Spinal cord (tissue), 10 donors: ENCODE data around the gene NUBP1. TPM values are rescaled to one million over a fixed set of nuclear protein-coding genes. Genes with fewer than 3 reads are reported as not detected.

Experiments
- DNase-seq, 6 donors: peaks; one replicate each; pipeline versions ENCODE4 v3.0.0 to v3.0.0-alpha.2; 2013 to 2015; ENCODE audit warnings: low spot score in 6 of 6, low read depth in 4 of 6
- H3K27ac ChIP-seq: one replicate; pipeline ENCODE4 v1.5.1; 2013; ENCODE audit warnings: low read depth, low read length, control low read depth
- H3K27me3 ChIP-seq: one replicate; pipeline ENCODE4 v1.6.1; 2013; ENCODE audit warnings: low read length; ENCODE audit not compliant: control insufficient read depth, insufficient read depth
- H3K36me3 ChIP-seq: one replicate; pipeline ENCODE4 v1.6.1; 2013; ENCODE audit warnings: low read length; ENCODE audit not compliant: control insufficient read depth, insufficient read depth
- H3K4me1 ChIP-seq: one replicate; pipeline ENCODE4 v1.6.1; 2013; ENCODE audit warnings: low read length; ENCODE audit not compliant: control insufficient read depth, insufficient read depth
- H3K4me3 ChIP-seq: one replicate; pipeline ENCODE4 v1.5.1; 2013; ENCODE audit warnings: low read depth, low read length, control low read depth
- H3K9me3 ChIP-seq: one replicate; pipeline ENCODE4 v1.6.1; 2013; ENCODE audit warnings: low read length; ENCODE audit not compliant: control insufficient read depth, insufficient read depth
- WGBS: methylation state at CpG from one replicate; pipeline ENCODE4 v1.1.5; 2013; ENCODE audit warnings: missing lambda C conversion rate; ENCODE audit not compliant: insufficient coverage; 5-methylcytosine and 5-hydroxymethylcytosine counted together
- polyA plus RNA-seq, 2 donors: library from polyadenylated mRNA; unstranded; fragments of 120-200 nt; gene quantifications; one replicate each; pipeline ENCODE4 v1.2.1, GENCODE V29; 2013; ENCODE audit not compliant: insufficient read length in 2 of 2
- small RNA-seq: library from RNA; depleted of rRNA; stranded (forward); fragments of <200 nt; gene quantifications from one replicate; pipeline ENCODE3, GENCODE V24; 2014; ENCODE audit warnings: low replicate concordance
- total RNA-seq, 2 donors: library from RNA; depleted of rRNA in 1 of 2; stranded (reverse); fragments of 120-200 nt in 1 of 2; fragments of >200 nt in 1 of 2; gene quantifications; one replicate each; pipeline versions ENCODE4 v1.2.3 to v1.2.4, GENCODE V29; 2013 to 2014
- donor health status: healthy.

The NUBP1 gene
- total and polyA plus RNA-seq, 4 donors: 13.1 to 34.2 (median 27.7) TPM

- Histone ChIP-seq H3K4me3 (no peak overlapping the region), H3K27ac (no peak overlapping the region), H3K36me3 (peaks cover 27% of the 10 kb centered on the region), H3K9me3 (no peaks in the 10 kb centered on the region), H3K4me1 (peaks cover 12% of the 10 kb centered on the region), H3K27me3 (no peaks in the 10 kb centered on the region)
- DNase-seq: no peak
- WGBS: 49% methylated on average over 2 of the region's 6 CpGs
Observed at GRCh38 chr16:10812312-10813098, 68.9 kb downstream of the NUBP1 start.

DNA sequence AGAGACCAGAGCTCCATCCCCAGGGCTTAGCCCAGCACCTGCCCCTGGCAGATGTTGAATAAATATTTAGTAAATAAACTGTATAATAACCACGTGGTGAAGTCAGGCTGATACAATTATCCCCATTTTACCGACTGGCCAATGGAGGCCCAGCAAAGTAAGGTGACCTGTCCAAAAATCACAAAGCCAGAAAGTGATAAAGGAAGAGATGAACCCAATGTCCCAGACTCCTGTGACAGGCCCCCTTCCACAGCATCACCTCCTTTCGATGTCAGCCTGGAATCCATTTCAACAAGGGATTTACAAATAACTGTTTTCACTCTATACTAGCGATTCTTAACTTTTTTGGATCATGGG, 69.4 kb downstream of the NUBP1 start:
- H3K27ac ChIP-seq: no peak overlapping the region
- no peak for DNase-seq
- no peaks in the 10 kb centered on the region for H3K27me3 ChIP-seq
- H3K4me1 ChIP-seq: peaks cover 18% of the 10 kb centered on the region
- H3K4me3 ChIP-seq: no peak overlapping the region
- peaks cover 27% of the 10 kb centered on the region for H3K36me3 ChIP-seq
- no peaks in the 10 kb centered on the region for H3K9me3 ChIP-seq
- WGBS: 20% methylated on average over 1 of the region's 4 CpGs

- Histone ChIP-seq H3K27ac (no peak overlapping the region), H3K36me3 (peaks cover 11% of the 10 kb centered on the region), H3K4me1 (peaks cover 28% of the 10 kb centered on the region), H3K4me3 (peak overlapping the region; percentile 28), H3K9me3 (no peaks in the 10 kb centered on the region), H3K27me3 (no peaks in the 10 kb centered on the region)
- no peak for DNase-seq
- 95% methylated on average over 1 of the region's 1 CpG for WGBS
Observed at GRCh38 chr16:10817514-10817913, 73.9 kb downstream of the NUBP1 start.

- 1% methylated on average over 60 of the region's 64 CpGs for WGBS
- Histone ChIP-seq H3K36me3 (peaks cover 11% of the 10 kb centered on the region), H3K4me3 (peak within 1 kb of the TSS; percentile 28), H3K27me3 (no peaks in the 10 kb centered on the region), H3K9me3 (no peaks in the 10 kb centered on the region), H3K4me1 (peaks cover 28% of the 10 kb centered on the region), H3K27ac (no peak within 1 kb of the TSS)
- peak in 4 of 6 donors; percentile 19 to 88 (median 63) for DNase-seq
Observed at GRCh38 chr16:10817963-10818941, 74.6 kb downstream of the NUBP1 start, which contains the start of gene TVP23A. TVP23A (minus strand) TSS chr16:10818794; CDS start chr16:10818493, 301 bp downstream.

Small RNAs within 50 kb of the gene (small RNA-seq; reads per million reads assigned to genes)
- gene MTND4LP24: not detected
- gene MTND6P33: not detected

Other genes starting within 250 kb of the NUBP1 start
- 10 to 100 TPM; 30.0 to 40.9 TPM for gene EMP2, start 163.2 kb upstream of the NUBP1 start, total RNA-seq
- 10 to 100 TPM; 19.7 to 31.9 TPM for gene EMP2, start 163.2 kb upstream of the NUBP1 start, polyA plus RNA-seq
- gene TEKT5, start 48.9 kb upstream of the NUBP1 start, total RNA-seq: under 1 TPM; 0.28 to 0.69 TPM
- gene TEKT5, start 48.9 kb upstream of the NUBP1 start, polyA plus RNA-seq: under 1 TPM; 0.27 to 0.51 TPM
- gene TVP23A, start 75.0 kb downstream of the NUBP1 start, total RNA-seq: 10 to 100 TPM in 1 of 2 donors, 1 to 10 TPM in 1; 8.5 to 10.8 TPM
- gene TVP23A, start 75.0 kb downstream of the NUBP1 start, polyA plus RNA-seq: 10 to 100 TPM; 21.2 to 27.3 TPM
- 1 to 10 TPM; 1.2 to 4.2 TPM for gene CIITA, start 133.4 kb downstream of the NUBP1 start, total RNA-seq
- 1 to 10 TPM; 1.2 to 2.1 TPM for gene CIITA, start 133.4 kb downstream of the NUBP1 start, polyA plus RNA-seq
- 10 to 100 TPM; 22.0 to 44.0 TPM for gene DEXI, start 198.6 kb downstream of the NUBP1 start, total RNA-seq
- gene DEXI, start 198.6 kb downstream of the NUBP1 start, polyA plus RNA-seq: 10 to 100 TPM; 48.3 to 50.3 TPM
- 10 to 100 TPM; 19.5 to 23.0 TPM for gene CLEC16A, start 200.7 kb downstream of the NUBP1 start, total RNA-seq
- gene CLEC16A, start 200.7 kb downstream of the NUBP1 start, polyA plus RNA-seq: 10 to 100 TPM; 27.3 to 38.4 TPM